ENCODE measurements around the gene ANTXR1.

DNA sequence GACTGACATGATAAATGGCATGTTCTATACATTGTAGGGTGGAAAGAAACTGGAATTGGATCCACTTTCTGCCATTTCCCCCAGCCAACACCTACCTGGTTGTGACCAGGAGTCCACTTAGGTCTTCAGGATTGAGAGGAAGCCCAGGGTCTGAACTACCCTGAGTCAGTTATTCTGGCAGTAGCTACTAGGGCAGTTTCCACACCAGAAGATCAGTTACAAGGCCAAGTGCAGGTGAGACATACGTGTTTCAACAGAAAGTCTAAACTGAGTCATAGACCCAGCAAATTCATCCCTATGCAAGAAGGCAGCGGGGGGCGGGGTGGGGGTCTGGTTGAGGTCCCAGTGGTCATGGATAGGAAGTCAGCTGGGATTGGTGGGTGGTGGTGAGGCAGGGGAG is 21.9 kb downstream of the ANTXR1 start:
- TF ChIP-seq CTCF (IDR thresholded peaks at IDR 0.05; ENCODE audit: borderline replicate concordance, extremely low read depth, low read length, poor library complexity, severe bottlenecking): no peak
- no peak for TF ChIP-seq EZH2 (IDR thresholded peaks at IDR 0.05; ENCODE audit: borderline replicate concordance, low read depth, low read length, severe bottlenecking)

Data from DND-41 (cell line).